Gastrocnemius medialis (tissue), 4 donors: ENCODE results near the gene BDKRB2. TPM values are rescaled to one million over a fixed set of nuclear protein-coding genes. Genes with fewer than 3 reads are reported as not detected.

Experiments used
- ATAC-seq, 2 donors: fragments of 150-250 bp; one replicate each; pipeline ENCODE4 v1.9.1; 2016
- DNase-seq, 2 donors: peaks; one replicate each; pipeline ENCODE4 v3.0.0-alpha.2; 2019
- H3K27ac ChIP-seq, 4 donors: fragments of 200-600 bp; sonication (generic); 1 replicate in 1 of 4; 2 replicates in 3 of 4; pipeline ENCODE4 v1.5.1; 2016 to 2018; ENCODE audit warnings: mild to moderate bottlenecking in 2 of 4, moderate library complexity in 1 of 4
- H3K27me3 ChIP-seq, 3 donors: fragments of 200-600 bp; sonication (generic) in 2 of 3; 1 replicate in 1 of 3; 2 replicates in 2 of 3; pipeline versions ENCODE4 v1.5.1 to v1.6.0; 2016 to 2019; ENCODE audit warnings: mild to moderate bottlenecking in 1 of 3, moderate library complexity in 1 of 3
- H3K36me3 ChIP-seq, 2 donors: fragments of 200-600 bp; sonication (generic) in 1 of 2; one replicate each; pipeline ENCODE4 v1.5.1; 2017 to 2018
- H3K4me1 ChIP-seq, 2 donors: fragments of 200-600 bp; sonication (generic) in 1 of 2; one replicate each; pipeline ENCODE4 v1.5.1; 2016 to 2017; ENCODE audit warnings: mild to moderate bottlenecking in 2 of 2
- H3K4me3 ChIP-seq, 4 donors: fragments of 200-600 bp; sonication (generic) in 3 of 4; 1 replicate in 1 of 4; 2 replicates in 3 of 4; pipeline ENCODE4 v1.5.1; 2016 to 2019; ENCODE audit warnings: mild to moderate bottlenecking in 2 of 4
- H3K9me3 ChIP-seq, 3 donors: fragments of 200-600 bp; sonication (generic) in 2 of 3; 1 replicate in 1 of 3; 2 replicates in 2 of 3; pipeline ENCODE4 v1.5.1; 2016 to 2019
- CTCF ChIP-seq, 5 experiments: fragments of 450-650 bp in 3 of 5; fragments of 200-600 bp in 2 of 5; sonication (generic) in 2 of 5; IDR thresholded peaks in 4 of 5; conservative IDR thresholded peaks in 1 of 5; 1 replicate in 4 of 5; 2 replicates in 1 of 5; pipeline ENCODE4 v1.5.1; 2016 to 2019; ENCODE audit warnings: antibody characterized with exemption in 5 of 5, mild to moderate bottlenecking in 3 of 5, moderate library complexity in 3 of 5
- POLR2A ChIP-seq, 2 donors: fragments of 450-650 bp; IDR thresholded peaks; one replicate each; pipeline ENCODE4 v1.6.1; 2017; ENCODE audit warnings: antibody characterized with exemption in 2 of 2, mild to moderate bottlenecking in 2 of 2, moderate library complexity in 2 of 2
- in situ Hi-C, 4 donors: fragments of 200-750 bp; cut with MboI; loops; one replicate each; pipeline versions ENCODE4 v1.15.0 to v1.8.0; 2017; ENCODE audit warnings: low sequenced_read_pairs in 4 of 4
- intact Hi-C: fragments of 100-400 bp; cut with DNase I; formaldehyde crosslinking; loops from one replicate; pipeline ENCODE4 v1.15.1; 2023; ENCODE audit warnings: low total_unique reads
- total RNA-seq, 4 donors: library from RNA; depleted of rRNA; stranded (reverse); fragments of >200 nt; gene quantifications; one replicate each; pipeline versions ENCODE4 v1.1.0 to v1.2.3, GENCODE V29; 2016

BDKRB2 gene
- total RNA-seq, 4 donors from 2014 or later = 0.10 to 1.3 (median 0.89) TPM

- Histone ChIP-seq H3K9me3 (no peaks in the 10 kb centered on the region), H3K36me3 (no peaks in the 10 kb centered on the region), H3K4me1 (no peaks in the 10 kb centered on the region), H3K27ac (no peak overlapping the region), H3K27me3 (no peaks in the 10 kb centered on the region), H3K4me3 (no peak overlapping the region)
- TF ChIP-seq CTCF (IDR thresholded peaks at IDR 0.05 in 4 of 5, conservative IDR thresholded peaks at IDR 0.05 in 1 of 5) (no peak), POLR2A (IDR thresholded peaks at IDR 0.05) (no peak)
- no peak for ATAC-seq
- intact Hi-C loops (loop anchor here (5.0 kb wide), 1 partner anchor 844 kb away; no protein-coding TSS in a partner anchor), in situ Hi-C loops (loop anchor here in 2 of 4 donors (10.0 to 25.0 kb wide), 2 partner anchors 177 to 709 kb away; no protein-coding TSS in a partner anchor)
- no peak for DNase-seq
Measured at GRCh38 chr14:96271421-96271762, 66.8 kb downstream of the BDKRB2 start.

GRCh38 chr14:96272777-96273473 is 68.3 kb downstream of the BDKRB2 start:
- Histone ChIP-seq H3K4me3 (no peak overlapping the region), H3K9me3 (peaks cover 2 to 5% (median 3%) of the 10 kb centered on the region in 3 donors), H3K4me1 (no peaks in the 10 kb centered on the region), H3K27me3 (no peaks in the 10 kb centered on the region), H3K27ac (no peak overlapping the region), H3K36me3 (no peaks in the 10 kb centered on the region)
- in situ Hi-C loops = loop anchor here in 2 of 4 donors (10.0 to 25.0 kb wide), 2 partner anchors 178 to 711 kb away; no protein-coding TSS in a partner anchor
- ATAC-seq = no peak
- no peak for TF ChIP-seq CTCF (IDR thresholded peaks at IDR 0.05 in 4 of 5, conservative IDR thresholded peaks at IDR 0.05 in 1 of 5)
- no peak for TF ChIP-seq POLR2A (IDR thresholded peaks at IDR 0.05)
- intact Hi-C loops = loop anchor here (5.0 kb wide), 1 partner anchor 846 kb away; no protein-coding TSS in a partner anchor
- no peak for DNase-seq

GRCh38 chr14:96273629-96274028 is 69.0 kb downstream of the BDKRB2 start:
- ATAC-seq (no peak), DNase-seq (no peak)
- in situ Hi-C loops = loop anchor here in 2 of 4 donors (10.0 to 25.0 kb wide), 2 partner anchors 179 to 711 kb away; no protein-coding TSS in a partner anchor
- H3K9me3 ChIP-seq = peaks cover 4 to 12% (median 6%) of the 10 kb centered on the region in 3 donors
- no peaks in the 10 kb centered on the region for H3K4me1 ChIP-seq
- H3K36me3 ChIP-seq = no peaks in the 10 kb centered on the region
- no peak for TF ChIP-seq POLR2A (IDR thresholded peaks at IDR 0.05)
- no peak for TF ChIP-seq CTCF (IDR thresholded peaks at IDR 0.05 in 4 of 5, conservative IDR thresholded peaks at IDR 0.05 in 1 of 5)
- no peak overlapping the region for H3K27ac ChIP-seq
- intact Hi-C loops = loop anchor here (5.0 kb wide), 1 partner anchor 846 kb away; no protein-coding TSS in a partner anchor
- no peak overlapping the region for H3K4me3 ChIP-seq
- no peaks in the 10 kb centered on the region for H3K27me3 ChIP-seq

GRCh38 chr14:96274122-96274521 is 69.5 kb downstream of the BDKRB2 start:
- no peak for TF ChIP-seq CTCF (IDR thresholded peaks at IDR 0.05 in 4 of 5, conservative IDR thresholded peaks at IDR 0.05 in 1 of 5)
- no peak for TF ChIP-seq POLR2A (IDR thresholded peaks at IDR 0.05)
- in situ Hi-C loops = loop anchor here in 2 of 4 donors (10.0 to 25.0 kb wide), 2 partner anchors 179 to 712 kb away; no protein-coding TSS in a partner anchor
- DNase-seq (no peak), ATAC-seq (no peak)
- H3K27me3 ChIP-seq = no peaks in the 10 kb centered on the region
- no peaks in the 10 kb centered on the region for H3K4me1 ChIP-seq
- no peak overlapping the region for H3K27ac ChIP-seq
- no peak overlapping the region for H3K4me3 ChIP-seq
- no peaks in the 10 kb centered on the region for H3K36me3 ChIP-seq
- intact Hi-C loops = loop anchor here (5.0 kb wide), 1 partner anchor 847 kb away; no protein-coding TSS in a partner anchor
- peaks cover 4 to 12% (median 6%) of the 10 kb centered on the region in 3 donors for H3K9me3 ChIP-seq
